GM13977 (cell line): ENCODE results near the gene KCNE3.

Experiments used
- DNase-seq: peaks from one replicate; pipeline ENCODE4 v3.0.0; 2012; ENCODE audit warnings: low spot score
- in situ Hi-C: fragments of 300-500 bp; cut with MboI; formaldehyde crosslinking; loops from one replicate; pipeline ENCODE4 v1.12.0; 2022; ENCODE audit warnings: low sequenced_read_pairs, low pct_unique_long_range_greater_than_20kb, mixed read lengths, inconsistent platforms; ENCODE audit not compliant: unreplicated experiment
- TF ChIP-seq, protein P1 (sequence below): IDR thresholded peaks from 2 replicates; pipeline ENCODE4 v1.5.1; 2012; ENCODE audit warnings: mild to moderate bottlenecking, control low read depth; ENCODE audit not compliant: insufficient read depth; ENCODE audit errors: extremely low read depth, missing control alignments

The KCNE3 gene

DNA sequence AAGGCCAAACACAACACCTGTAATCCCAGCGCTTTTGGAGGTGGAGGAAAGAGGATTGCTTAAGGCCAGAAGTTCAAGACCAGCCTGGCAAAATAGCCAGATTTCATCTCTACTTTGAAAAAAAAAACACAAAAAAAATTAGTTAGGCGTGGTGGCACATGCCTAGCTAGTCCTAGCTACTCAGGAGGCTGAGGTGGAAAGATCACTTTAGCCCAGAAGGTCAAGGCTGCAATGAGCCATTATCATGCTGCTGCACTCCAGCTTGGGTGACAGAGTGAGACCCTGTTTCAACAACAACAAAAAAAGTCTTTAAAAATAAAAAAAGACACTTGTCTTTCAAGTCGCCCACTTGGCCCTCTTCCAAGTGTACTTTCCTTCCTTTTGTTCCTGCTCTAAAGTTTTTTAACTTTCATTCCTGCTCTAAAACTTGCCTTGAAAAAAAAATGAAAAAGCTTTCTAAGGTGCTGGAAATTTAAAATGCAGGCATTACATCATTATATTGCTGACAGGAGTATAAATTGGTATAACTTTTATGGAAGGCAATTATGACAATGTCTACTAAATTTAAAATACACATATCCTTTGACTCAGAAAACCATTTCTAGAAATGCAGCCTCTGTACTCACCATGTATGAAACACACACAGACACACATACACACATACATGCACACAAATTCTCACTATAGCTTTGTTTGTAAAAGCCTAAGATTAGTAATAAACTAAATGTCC lies 13.5 kb upstream of the KCNE3 start:
- no peak for DNase-seq
- TF ChIP-seq, protein P1, sequence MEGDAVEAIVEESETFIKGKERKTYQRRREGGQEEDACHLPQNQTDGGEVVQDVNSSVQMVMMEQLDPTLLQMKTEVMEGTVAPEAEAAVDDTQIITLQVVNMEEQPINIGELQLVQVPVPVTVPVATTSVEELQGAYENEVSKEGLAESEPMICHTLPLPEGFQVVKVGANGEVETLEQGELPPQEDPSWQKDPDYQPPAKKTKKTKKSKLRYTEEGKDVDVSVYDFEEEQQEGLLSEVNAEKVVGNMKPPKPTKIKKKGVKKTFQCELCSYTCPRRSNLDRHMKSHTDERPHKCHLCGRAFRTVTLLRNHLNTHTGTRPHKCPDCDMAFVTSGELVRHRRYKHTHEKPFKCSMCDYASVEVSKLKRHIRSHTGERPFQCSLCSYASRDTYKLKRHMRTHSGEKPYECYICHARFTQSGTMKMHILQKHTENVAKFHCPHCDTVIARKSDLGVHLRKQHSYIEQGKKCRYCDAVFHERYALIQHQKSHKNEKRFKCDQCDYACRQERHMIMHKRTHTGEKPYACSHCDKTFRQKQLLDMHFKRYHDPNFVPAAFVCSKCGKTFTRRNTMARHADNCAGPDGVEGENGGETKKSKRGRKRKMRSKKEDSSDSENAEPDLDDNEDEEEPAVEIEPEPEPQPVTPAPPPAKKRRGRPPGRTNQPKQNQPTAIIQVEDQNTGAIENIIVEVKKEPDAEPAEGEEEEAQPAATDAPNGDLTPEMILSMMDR = no peak
- in situ Hi-C loops = no loop called here

DNA sequence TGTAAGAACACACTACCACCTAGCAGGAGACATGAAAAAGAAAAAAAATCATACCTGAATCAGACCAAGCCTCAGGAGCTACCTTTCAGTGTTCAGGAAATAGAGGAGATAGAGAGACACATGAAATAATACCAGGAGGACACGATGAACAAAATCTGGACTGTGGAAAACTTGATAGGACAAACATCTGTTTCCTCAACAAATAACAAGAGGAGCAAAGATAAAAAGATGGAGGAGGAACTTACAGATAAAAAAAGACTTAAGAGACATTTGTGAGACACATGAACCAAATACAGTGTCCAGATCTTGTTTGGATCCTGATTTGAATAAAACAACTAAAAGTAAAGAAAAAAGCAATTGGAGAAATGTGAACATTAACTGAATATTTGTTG lies 12.4 kb upstream of the KCNE3 start:
- in situ Hi-C loops = no loop called here
- TF ChIP-seq, protein P1 = no peak
- no peak for DNase-seq

DNA sequence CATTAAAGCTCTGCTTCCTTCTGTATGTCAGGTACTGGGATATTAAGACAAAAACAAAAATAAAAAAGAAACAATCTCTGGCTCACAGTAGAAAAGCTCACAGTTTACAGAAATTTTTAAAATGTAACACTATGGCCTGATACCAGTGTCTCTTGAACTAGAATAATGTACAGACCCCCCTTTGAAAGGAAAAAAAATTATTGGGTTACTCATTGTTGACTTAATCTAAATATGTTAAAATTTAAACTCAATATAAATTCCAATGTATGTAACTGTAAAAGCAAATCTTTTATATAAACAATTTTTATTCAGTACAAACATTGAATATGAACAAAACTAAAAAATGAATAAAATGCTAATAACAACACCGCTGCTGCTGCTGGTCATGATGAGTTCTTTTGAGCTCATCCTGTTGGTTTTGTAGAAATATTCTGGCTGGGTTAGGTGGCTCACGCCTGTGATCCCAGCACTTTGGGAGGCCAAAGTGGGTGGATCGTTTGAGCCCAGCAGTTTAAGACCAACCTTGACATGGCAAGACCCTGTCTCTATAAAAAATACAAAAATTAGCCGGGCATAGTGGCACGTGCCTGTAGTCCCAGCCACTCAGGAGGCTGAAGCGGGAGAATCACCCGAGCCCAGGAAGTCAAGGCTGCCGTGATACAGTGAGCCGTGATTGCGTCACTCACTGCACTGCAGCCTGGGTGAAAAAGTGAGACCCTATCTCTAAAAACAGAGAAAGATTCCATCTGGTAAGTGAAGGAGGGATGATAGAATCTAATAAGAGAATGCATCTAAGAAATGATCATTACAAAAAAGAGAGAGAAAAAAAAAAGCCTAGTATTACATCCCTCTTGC lies 11.8 kb upstream of the KCNE3 start:
- in situ Hi-C loops = no loop called here
- DNase-seq = no peak
- TF ChIP-seq, protein P1 = no peak

DNA sequence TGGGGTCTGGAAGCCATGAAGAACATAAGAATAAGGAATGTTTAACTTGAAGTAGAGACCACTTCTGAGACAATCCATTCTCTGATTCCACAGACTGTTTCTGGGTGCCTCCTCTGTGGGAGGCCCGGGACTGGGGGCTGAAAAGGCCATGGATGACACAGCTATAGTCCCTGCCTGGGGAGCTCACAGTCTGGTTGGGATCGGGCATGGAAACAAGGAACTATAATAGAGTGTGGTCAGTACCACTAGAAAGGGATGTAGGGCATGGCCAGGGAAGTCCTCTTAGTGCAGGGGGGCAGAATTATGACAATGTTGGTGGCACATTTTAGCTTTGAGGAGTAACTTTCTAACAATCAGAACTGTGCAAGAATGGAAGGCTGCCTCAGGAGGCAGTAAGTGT lies 9.2 kb upstream of the KCNE3 start:
- in situ Hi-C loops = no loop called here
- DNase-seq = no peak
- TF ChIP-seq, protein P1 = no peak

DNA sequence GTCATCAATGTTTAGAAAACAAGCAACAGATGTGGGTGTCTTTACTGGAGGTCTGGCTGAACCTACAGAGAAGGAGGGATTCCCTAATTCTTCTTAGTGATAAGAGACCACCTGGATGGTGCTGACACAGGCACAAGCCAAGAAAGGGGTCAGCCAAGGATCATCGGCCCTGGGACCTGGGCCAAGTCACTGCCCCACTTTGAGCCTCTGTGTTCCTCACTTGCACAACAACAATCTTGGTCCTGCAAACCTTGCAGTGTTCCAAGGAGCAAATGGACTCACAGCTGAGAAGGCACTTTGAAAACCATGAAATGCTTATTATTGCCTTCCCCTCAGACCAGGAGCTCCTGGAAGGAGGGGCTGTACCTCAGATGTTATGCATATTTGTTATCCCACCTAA lies 7.0 kb upstream of the KCNE3 start:
- in situ Hi-C loops = loop anchor here (25.0 kb wide), 1 partner anchor 88 kb away; no protein-coding TSS in a partner anchor
- DNase-seq = no peak
- TF ChIP-seq, protein P1 = no peak

DNA sequence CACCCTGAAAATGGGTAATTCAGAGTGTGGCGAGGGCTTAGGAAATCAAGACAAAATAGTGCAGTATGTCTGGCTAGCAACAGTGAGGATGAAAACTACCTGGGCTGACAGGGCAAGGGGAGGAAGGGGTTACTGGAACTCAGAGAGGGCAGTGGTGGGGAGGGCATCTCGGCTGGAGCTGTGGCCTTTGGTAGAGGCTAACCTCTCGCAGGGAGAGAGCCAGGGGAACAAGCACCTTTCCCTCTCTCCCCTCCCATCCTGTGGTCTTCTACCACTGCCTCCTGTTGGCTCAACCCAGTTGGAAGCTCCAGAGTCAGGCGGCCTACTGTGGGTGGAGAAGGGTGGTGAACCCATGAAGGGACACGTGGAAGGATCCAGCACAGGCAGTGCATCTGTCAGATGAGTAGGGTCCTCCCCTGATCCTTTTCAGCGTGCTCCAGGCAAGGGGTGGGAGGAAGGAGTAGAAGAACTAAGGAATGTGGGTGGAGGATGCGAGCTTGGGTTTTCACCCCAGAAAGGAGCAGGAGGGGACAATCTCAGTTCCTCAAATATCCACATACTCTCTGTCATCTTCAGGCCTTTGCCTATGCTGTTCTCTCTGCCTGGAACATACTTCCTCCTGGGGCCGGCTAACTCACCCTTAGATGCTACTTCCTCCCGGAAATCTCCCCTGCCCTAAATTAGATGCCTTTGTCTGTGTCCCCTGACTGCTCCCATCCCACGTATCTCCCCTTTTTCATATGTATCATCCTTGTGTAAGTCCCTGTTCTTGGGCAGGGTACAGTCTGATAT lies 6.2 kb upstream of the KCNE3 start:
- TF ChIP-seq, protein P1 = no peak
- no peak for DNase-seq
- in situ Hi-C loops = loop anchor here (25.0 kb wide), 1 partner anchor 89 kb away; no protein-coding TSS in a partner anchor
